Measurements from ENCODE around the gene LACTB. TPM values are rescaled to one million over a fixed set of nuclear protein-coding genes. Genes with fewer than 3 reads are reported as not detected.

The LACTB gene
- polyA plus RNA-seq, 4 donors: 13.9 to 26.7 (median 20.8) TPM

DNA sequence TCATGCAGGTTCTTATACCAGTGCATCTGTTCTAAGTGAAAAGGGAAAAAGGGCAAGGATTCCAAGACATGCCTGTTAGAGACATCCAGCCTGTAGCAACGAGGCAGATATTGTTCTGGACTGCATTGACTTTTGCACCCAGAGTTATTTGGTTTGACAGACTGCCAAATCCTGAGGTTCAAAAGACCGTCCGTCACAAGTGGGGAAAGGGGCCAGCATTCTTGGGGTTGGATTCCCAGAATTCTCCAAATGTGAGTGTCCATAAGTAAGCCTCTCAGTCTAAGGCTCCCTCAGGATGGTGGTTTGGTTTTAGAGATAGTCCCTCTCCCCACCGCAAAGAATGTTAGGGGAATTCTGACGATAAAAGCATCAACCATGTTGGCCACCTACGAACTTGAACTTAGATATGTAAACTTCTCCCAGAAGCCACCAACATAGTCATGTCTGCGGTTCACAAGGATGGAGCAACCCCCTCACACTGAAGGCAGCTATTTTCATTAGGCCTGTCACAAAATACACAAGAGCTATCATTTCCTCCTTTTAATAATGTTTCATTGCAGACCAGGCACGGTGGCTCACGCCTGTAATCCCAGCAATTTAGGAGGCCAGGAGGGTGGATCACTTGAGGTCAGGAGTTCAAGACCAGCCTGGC lies 13.6 kb upstream of the LACTB start:
- FAIRE-seq: no peak
- Histone ChIP-seq H3K27ac (ENCODE audit: low read depth in 1 of 3, low read length in 2 of 3) (no peak overlapping the region), H3K36me3 (ENCODE audit: control insufficient read depth in 3 of 3, insufficient read depth in 2 of 3, low read depth in 1 of 3, low read length in 3 of 3) (no peaks in the 10 kb centered on the region), H3K27me3 (ENCODE audit: control insufficient read depth in 3 of 3, insufficient read depth in 3 of 3, low read length in 3 of 3) (no peaks in the 10 kb centered on the region), H3K9me3 (ENCODE audit: control insufficient read depth in 2 of 2, insufficient read depth in 1 of 2, low read depth in 1 of 2, low read length in 1 of 2) (peaks cover 0 to 9% of the 10 kb centered on the region in 2 donors), H3K4me3 (ENCODE audit: low read depth in 1 of 3, low read length in 3 of 3) (no peak overlapping the region), H3K4me1 (ENCODE audit: control insufficient read depth in 3 of 3, insufficient read depth in 2 of 3, low read depth in 1 of 3, low read length in 2 of 3) (peaks cover 2 to 4% (median 3%) of the 10 kb centered on the region in 3 donors)
- WGBS, 3 donors: 13 to 33% (median 27%) methylated on average over 9 of the region's 9 CpGs
- DNase-seq: peak; percentile 52 to 77

DNA sequence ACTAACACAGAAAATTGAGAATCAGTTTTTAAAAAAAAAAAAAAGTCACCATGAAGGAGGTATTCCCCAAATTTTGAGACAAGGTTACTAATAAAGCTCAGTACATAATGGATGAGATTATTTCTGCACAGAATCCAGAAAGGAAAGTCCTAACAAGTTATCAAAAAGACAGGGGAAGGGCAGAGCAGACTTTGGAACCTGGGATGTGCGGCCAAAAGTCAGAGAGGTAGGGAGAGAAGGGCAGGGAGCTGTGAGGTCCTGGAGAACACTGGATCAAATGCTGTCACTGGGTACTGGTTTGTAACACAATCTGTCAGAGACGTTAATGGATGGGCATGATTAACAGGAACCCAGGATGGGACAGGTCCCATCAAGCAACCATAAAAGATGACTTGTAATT lies 12.2 kb upstream of the LACTB start:
- FAIRE-seq (no peak), DNase-seq (peak in 1 of 2 donors; percentile 73)
- 21 to 65% (median 34%) methylated on average over 2 of the region's 2 CpGs for WGBS, 3 donors
- H3K27ac ChIP-seq (ENCODE audit: low read depth in 1 of 3, low read length in 2 of 3): no peak overlapping the region
- H3K4me1 ChIP-seq (ENCODE audit: control insufficient read depth in 3 of 3, insufficient read depth in 2 of 3, low read depth in 1 of 3, low read length in 2 of 3): peaks cover 2 to 4% (median 3%) of the 10 kb centered on the region in 3 donors
- peaks cover 0 to 9% of the 10 kb centered on the region in 2 donors for H3K9me3 ChIP-seq (ENCODE audit: control insufficient read depth in 2 of 2, insufficient read depth in 1 of 2, low read depth in 1 of 2, low read length in 1 of 2)
- H3K4me3 ChIP-seq (ENCODE audit: low read depth in 1 of 3, low read length in 3 of 3): no peak overlapping the region
- no peaks in the 10 kb centered on the region for H3K27me3 ChIP-seq (ENCODE audit: control insufficient read depth in 3 of 3, insufficient read depth in 3 of 3, low read length in 3 of 3)
- H3K36me3 ChIP-seq (ENCODE audit: control insufficient read depth in 3 of 3, insufficient read depth in 2 of 3, low read depth in 1 of 3, low read length in 3 of 3): no peaks in the 10 kb centered on the region

DNA sequence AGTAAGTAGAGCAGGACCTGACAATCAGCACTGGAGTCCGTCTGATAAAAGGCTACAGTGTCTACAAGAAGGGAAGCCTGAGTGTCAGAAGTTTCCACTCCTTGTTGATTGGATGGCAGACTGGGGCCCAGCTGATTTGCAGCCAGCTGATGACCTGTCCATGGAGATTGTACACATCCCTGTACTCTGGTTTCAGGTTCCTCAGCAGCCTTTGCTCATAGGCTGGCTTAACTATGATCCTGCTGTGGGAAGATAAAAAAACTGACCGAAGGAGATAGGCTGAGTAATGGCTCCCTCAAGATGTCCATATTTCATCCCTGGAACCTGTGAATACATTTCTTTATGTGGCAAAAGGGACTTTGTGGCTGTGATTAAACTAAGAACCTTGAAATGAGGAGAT lies 11.7 kb upstream of the LACTB start:
- FAIRE-seq (no peak), DNase-seq (no peak)
- WGBS, 3 donors: 65 to 89% (median 67%) methylated on average over 2 of the region's 2 CpGs

DNA sequence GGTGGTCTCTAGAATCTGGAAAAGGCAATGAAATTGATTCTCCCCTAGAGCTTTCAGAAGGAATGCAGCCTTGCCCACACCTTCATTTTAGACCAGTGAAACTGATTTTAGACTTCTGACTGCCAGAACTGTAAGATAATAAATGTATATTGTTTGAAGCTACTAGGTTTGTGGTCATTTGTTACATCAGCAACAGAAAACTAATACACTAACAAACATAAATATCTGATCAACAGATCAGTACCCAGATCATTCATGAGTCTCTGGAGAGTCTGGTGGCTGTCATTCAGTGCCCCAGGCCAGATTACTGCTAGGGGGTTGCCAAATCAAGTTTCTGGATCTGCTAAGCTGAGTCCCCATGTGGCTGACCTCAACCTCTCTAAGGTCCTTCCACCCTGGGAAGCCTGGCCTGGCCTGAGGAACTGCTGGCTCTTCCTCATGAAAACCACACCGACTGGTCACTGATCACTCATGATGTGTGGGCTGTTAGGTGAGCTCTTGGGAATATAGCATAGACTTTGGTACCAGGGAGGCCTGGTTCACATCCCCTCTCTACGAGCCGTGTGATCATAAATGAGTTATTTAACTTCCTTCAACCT lies 11.1 kb upstream of the LACTB start:
- Histone ChIP-seq H3K4me3 (ENCODE audit: low read depth in 1 of 3, low read length in 3 of 3) (no peak overlapping the region), H3K27me3 (ENCODE audit: control insufficient read depth in 3 of 3, insufficient read depth in 3 of 3, low read length in 3 of 3) (no peaks in the 10 kb centered on the region), H3K27ac (ENCODE audit: low read depth in 1 of 3, low read length in 2 of 3) (no peak overlapping the region), H3K36me3 (ENCODE audit: control insufficient read depth in 3 of 3, insufficient read depth in 2 of 3, low read depth in 1 of 3, low read length in 3 of 3) (no peaks in the 10 kb centered on the region), H3K4me1 (ENCODE audit: control insufficient read depth in 3 of 3, insufficient read depth in 2 of 3, low read depth in 1 of 3, low read length in 2 of 3) (peaks cover 2 to 4% (median 3%) of the 10 kb centered on the region in 3 donors), H3K9me3 (ENCODE audit: control insufficient read depth in 2 of 2, insufficient read depth in 1 of 2, low read depth in 1 of 2, low read length in 1 of 2) (peaks cover 0 to 7% of the 10 kb centered on the region in 2 donors)
- 86 to 91% (median 89%) methylated on average over 3 of the region's 3 CpGs for WGBS, 3 donors
- DNase-seq: no peak
- no peak for FAIRE-seq

More for the DNA sequence above, 11.7 kb upstream of the LACTB start:
- Histone ChIP-seq H3K4me1 (ENCODE audit: control insufficient read depth in 3 of 3, insufficient read depth in 2 of 3, low read depth in 1 of 3, low read length in 2 of 3) (peaks cover 2 to 4% (median 3%) of the 10 kb centered on the region in 3 donors), H3K27ac (ENCODE audit: low read depth in 1 of 3, low read length in 2 of 3) (no peak overlapping the region), H3K4me3 (ENCODE audit: low read depth in 1 of 3, low read length in 3 of 3) (no peak overlapping the region), H3K27me3 (ENCODE audit: control insufficient read depth in 3 of 3, insufficient read depth in 3 of 3, low read length in 3 of 3) (no peaks in the 10 kb centered on the region), H3K9me3 (ENCODE audit: control insufficient read depth in 2 of 2, insufficient read depth in 1 of 2, low read depth in 1 of 2, low read length in 1 of 2) (peaks cover 0 to 9% of the 10 kb centered on the region in 2 donors), H3K36me3 (ENCODE audit: control insufficient read depth in 3 of 3, insufficient read depth in 2 of 3, low read depth in 1 of 3, low read length in 3 of 3) (no peaks in the 10 kb centered on the region)

DNA sequence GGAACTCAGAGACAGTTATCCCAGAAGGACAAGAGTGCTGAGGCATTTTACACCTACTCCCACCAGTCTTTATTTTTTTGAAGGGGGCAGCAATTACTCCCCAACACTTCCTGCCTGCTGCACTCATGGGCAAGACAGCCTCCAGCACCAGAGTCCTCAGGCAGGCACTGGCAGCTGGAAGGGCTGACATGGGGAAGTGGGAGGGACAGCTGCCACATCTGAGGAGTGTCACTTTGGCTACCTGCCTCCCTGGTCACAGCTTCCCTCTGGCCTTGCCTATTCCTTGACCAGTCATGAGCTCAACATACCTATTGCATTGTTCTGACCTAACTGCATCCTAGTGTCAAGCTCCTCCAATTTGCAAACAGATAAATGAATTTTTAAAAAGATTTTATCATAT lies 10.2 kb upstream of the LACTB start:
- peaks cover 2 to 4% (median 3%) of the 10 kb centered on the region in 3 donors for H3K4me1 ChIP-seq (ENCODE audit: control insufficient read depth in 3 of 3, insufficient read depth in 2 of 3, low read depth in 1 of 3, low read length in 2 of 3)
- H3K9me3 ChIP-seq (ENCODE audit: control insufficient read depth in 2 of 2, insufficient read depth in 1 of 2, low read depth in 1 of 2, low read length in 1 of 2): no peaks in the 10 kb centered on the region
- no peak for FAIRE-seq
- no peaks in the 10 kb centered on the region for H3K36me3 ChIP-seq (ENCODE audit: control insufficient read depth in 3 of 3, insufficient read depth in 2 of 3, low read depth in 1 of 3, low read length in 3 of 3)
- no peak for DNase-seq
- H3K27me3 ChIP-seq (ENCODE audit: control insufficient read depth in 3 of 3, insufficient read depth in 3 of 3, low read length in 3 of 3): no peaks in the 10 kb centered on the region
- H3K27ac ChIP-seq (ENCODE audit: low read depth in 1 of 3, low read length in 2 of 3): no peak overlapping the region
- no peak overlapping the region for H3K4me3 ChIP-seq (ENCODE audit: low read depth in 1 of 3, low read length in 3 of 3)

DNA sequence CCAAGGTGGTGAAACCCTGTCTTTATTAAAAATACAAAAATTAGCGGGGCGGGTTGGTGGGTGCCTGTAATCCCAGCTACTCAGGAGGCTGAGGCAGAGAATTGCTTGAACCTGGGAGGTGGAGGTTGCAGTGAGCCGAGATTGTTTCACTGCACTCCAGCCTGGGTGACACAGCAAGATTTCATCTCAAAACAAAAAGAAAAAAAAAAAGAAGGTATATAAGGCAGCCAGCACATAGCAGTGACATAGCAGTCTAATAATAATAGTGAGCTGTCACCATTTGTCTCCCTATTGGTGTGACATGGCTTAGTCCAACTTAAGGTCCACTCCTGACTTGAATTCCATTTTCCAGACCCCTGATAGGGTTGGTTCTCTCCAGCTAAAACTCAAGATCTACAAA lies 8.8 kb upstream of the LACTB start:
- Histone ChIP-seq H3K4me3 (ENCODE audit: low read depth in 1 of 3, low read length in 3 of 3) (no peak overlapping the region), H3K36me3 (ENCODE audit: control insufficient read depth in 3 of 3, insufficient read depth in 2 of 3, low read depth in 1 of 3, low read length in 3 of 3) (no peaks in the 10 kb centered on the region), H3K4me1 (ENCODE audit: control insufficient read depth in 3 of 3, insufficient read depth in 2 of 3, low read depth in 1 of 3, low read length in 2 of 3) (peaks cover 1 to 4% (median 3%) of the 10 kb centered on the region in 3 donors), H3K27me3 (ENCODE audit: control insufficient read depth in 3 of 3, insufficient read depth in 3 of 3, low read length in 3 of 3) (no peaks in the 10 kb centered on the region), H3K27ac (ENCODE audit: low read depth in 1 of 3, low read length in 2 of 3) (no peak overlapping the region), H3K9me3 (ENCODE audit: control insufficient read depth in 2 of 2, insufficient read depth in 1 of 2, low read depth in 1 of 2, low read length in 1 of 2) (no peaks in the 10 kb centered on the region)
- FAIRE-seq (no peak), DNase-seq (no peak)
- WGBS, 3 donors: 92 to 94% (median 94%) methylated on average over 3 of the region's 3 CpGs

DNA sequence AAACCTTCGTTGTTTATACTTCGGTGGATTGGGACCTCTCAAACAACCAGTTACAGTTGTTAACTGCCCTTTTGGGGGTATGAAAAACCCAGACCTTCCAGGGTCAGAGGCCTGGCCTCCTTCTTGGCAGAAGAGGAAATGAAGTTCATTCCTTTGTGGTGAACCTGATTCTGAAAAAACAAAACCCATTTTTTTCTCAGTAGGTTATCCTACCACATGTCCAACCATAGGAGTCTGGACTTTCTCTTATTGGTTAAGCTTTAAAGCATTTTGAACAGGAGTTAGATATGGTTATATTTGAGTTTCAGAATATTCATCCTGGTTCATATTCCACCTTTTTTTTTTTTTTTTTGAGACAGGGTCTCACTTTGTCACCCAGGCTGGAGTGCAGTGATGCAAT lies 7.2 kb upstream of the LACTB start:
- FAIRE-seq (no peak), DNase-seq (no peak)
- Histone ChIP-seq H3K4me1 (ENCODE audit: control insufficient read depth in 3 of 3, insufficient read depth in 2 of 3, low read depth in 1 of 3, low read length in 2 of 3) (no peaks in the 10 kb centered on the region), H3K27ac (ENCODE audit: low read depth in 1 of 3, low read length in 2 of 3) (no peak overlapping the region), H3K4me3 (ENCODE audit: low read depth in 1 of 3, low read length in 3 of 3) (no peak overlapping the region), H3K36me3 (ENCODE audit: control insufficient read depth in 3 of 3, insufficient read depth in 2 of 3, low read depth in 1 of 3, low read length in 3 of 3) (no peaks in the 10 kb centered on the region), H3K27me3 (ENCODE audit: control insufficient read depth in 3 of 3, insufficient read depth in 3 of 3, low read length in 3 of 3) (no peaks in the 10 kb centered on the region), H3K9me3 (ENCODE audit: control insufficient read depth in 2 of 2, insufficient read depth in 1 of 2, low read depth in 1 of 2, low read length in 1 of 2) (peaks cover 0 to 4% of the 10 kb centered on the region in 2 donors)
- WGBS, 3 donors: 77 to 86% (median 81%) methylated on average over 2 of the region's 2 CpGs

DNA sequence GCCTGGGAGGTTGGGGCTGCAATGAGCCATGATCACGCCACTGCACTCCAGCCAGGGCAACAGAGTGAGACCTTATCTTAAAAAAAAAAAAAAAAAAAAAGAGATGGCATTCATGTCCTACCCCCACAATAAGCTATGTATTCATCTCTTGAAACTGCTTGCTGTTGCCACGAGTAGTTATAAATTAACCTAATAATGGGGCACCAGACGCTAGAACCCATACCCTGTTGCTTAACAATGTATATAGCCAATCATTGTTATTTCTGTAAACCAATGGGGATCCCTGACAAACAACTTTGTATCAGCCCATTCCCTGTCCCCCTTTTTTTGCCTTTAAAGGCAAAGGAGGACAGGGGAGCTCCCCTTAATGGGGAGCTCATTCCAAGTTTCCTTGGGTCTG lies 2.8 kb upstream of the LACTB start:
- peaks cover 0 to 5% (median 3%) of the 10 kb centered on the region in 3 donors for H3K4me1 ChIP-seq (ENCODE audit: control insufficient read depth in 3 of 3, insufficient read depth in 2 of 3, low read depth in 1 of 3, low read length in 2 of 3)
- 51 to 76% (median 55%) methylated on average over 3 of the region's 3 CpGs for WGBS, 3 donors
- DNase-seq: no peak
- peaks cover 0 to under 1% (median 0%) of the 10 kb centered on the region in 3 donors for H3K36me3 ChIP-seq (ENCODE audit: control insufficient read depth in 3 of 3, insufficient read depth in 2 of 3, low read depth in 1 of 3, low read length in 3 of 3)
- H3K27me3 ChIP-seq (ENCODE audit: control insufficient read depth in 3 of 3, insufficient read depth in 3 of 3, low read length in 3 of 3): no peaks in the 10 kb centered on the region
- no peak overlapping the region for H3K4me3 ChIP-seq (ENCODE audit: low read depth in 1 of 3, low read length in 3 of 3)
- FAIRE-seq: no peak
- H3K27ac ChIP-seq (ENCODE audit: low read depth in 1 of 3, low read length in 2 of 3): no peak overlapping the region
- peaks cover 0 to 12% of the 10 kb centered on the region in 2 donors for H3K9me3 ChIP-seq (ENCODE audit: control insufficient read depth in 2 of 2, insufficient read depth in 1 of 2, low read depth in 1 of 2, low read length in 1 of 2)

Data from small intestine (tissue), 7 donors.